Upper lobe of left lung (tissue), 6 donors: ENCODE results near the gene LYPD3. TPM values are rescaled to one million over a fixed set of nuclear protein-coding genes. Genes with fewer than 3 reads are reported as not detected.
A peak's percentile ranks its signal among the peaks of the same experiment; 100 is the strongest.

Source experiments
- ATAC-seq, 2 donors: fragments of 200-7000 bp; cut with Tn5 transposase; one replicate each; pipeline ENCODE4 v1.9.1; 2022; ENCODE audit warnings: mild to moderate bottlenecking in 2 of 2, moderate library complexity in 2 of 2; ENCODE audit not compliant: low FRiP score in 2 of 2
- DNase-seq, 2 donors: peaks; one replicate each; pipeline ENCODE4 v3.0.0-alpha.2; 2019 to 2020
- H3K27ac ChIP-seq, 4 donors: fragments of 200-600 bp; sonication (generic); one replicate each; pipeline ENCODE4 v1.5.1; 2016 to 2019
- H3K27me3 ChIP-seq, 4 donors: fragments of 200-600 bp; sonication (generic); one replicate each; pipeline ENCODE4 v1.5.1; 2017 to 2019
- H3K36me3 ChIP-seq, 4 donors: fragments of 200-600 bp; sonication (generic); one replicate each; pipeline ENCODE4 v1.5.1; 2016 to 2019
- H3K4me1 ChIP-seq, 4 donors: fragments of 200-600 bp; sonication (generic); one replicate each; pipeline ENCODE4 v1.5.1; 2018 to 2019
- H3K4me3 ChIP-seq, 4 donors: fragments of 200-600 bp; sonication (generic); one replicate each; pipeline ENCODE4 v1.5.1; 2017 to 2019; ENCODE audit warnings: mild to moderate bottlenecking in 2 of 4, moderate library complexity in 1 of 4
- H3K9me3 ChIP-seq, 4 donors: fragments of 200-600 bp; sonication (generic); one replicate each; pipeline ENCODE4 v1.5.1; 2018 to 2019
- CTCF ChIP-seq, 6 experiments: fragments of 450-650 bp in 4 of 6; fragments of 200-600 bp in 2 of 6; sonication (generic) in 2 of 6; IDR thresholded peaks; one replicate each; pipeline ENCODE4 v1.5.1; 2016 to 2019; ENCODE audit warnings: antibody characterized with exemption in 6 of 6
- EP300 ChIP-seq, 4 donors: sonication (generic); formaldehyde crosslinking; IDR thresholded peaks; one replicate each; pipeline ENCODE4 v1.5.1; 2017; ENCODE audit warnings: antibody characterized with exemption in 4 of 4, control low read depth in 2 of 4
- POLR2A ChIP-seq, 4 donors: fragments of 450-650 bp; IDR thresholded peaks; one replicate each; pipeline ENCODE4 v1.5.1; 2016 to 2017; ENCODE audit warnings: antibody characterized with exemption in 4 of 4, mild to moderate bottlenecking in 2 of 4
- POLR2AphosphoS5 ChIP-seq, 2 donors: sonication (generic); formaldehyde crosslinking; IDR thresholded peaks; one replicate each; pipeline ENCODE4 v1.5.1; 2017; ENCODE audit warnings: antibody characterized with exemption in 2 of 2
- WGBS, 2 donors: methylation state at CpG; one replicate each; pipeline ENCODE4 v1.1.5; 2017 to 2018; 5-methylcytosine and 5-hydroxymethylcytosine counted together
- total RNA-seq, 6 donors: library from RNA; depleted of rRNA in 4 of 6; stranded (reverse); fragments of >200 nt in 4 of 6; gene quantifications; one replicate each; pipeline versions ENCODE4 v1.1.0 to v1.2.1, GENCODE V29; 2016 to 2021
- donor health status: DM: no; HTN: no; CAD: no; lungs with moderate emphysema.
- donor health status: DM: no; HTN: yes; CAD: no; lungs with severe emphysema.

Gene LYPD3
- total RNA-seq, 6 donors from 2014 or later, result 0.29 to 13.6 (median 0.39) TPM; not detected in 1

- 90 to 93% methylated on average over 7 of the region's 7 CpGs for WGBS, 2 donors
- TF ChIP-seq CTCF (IDR thresholded peaks at IDR 0.05) (no peak), EP300 (IDR thresholded peaks at IDR 0.05) (no peak), POLR2A (IDR thresholded peaks at IDR 0.05) (no peak), POLR2AphosphoS5 (IDR thresholded peaks at IDR 0.05) (no peak)
- Histone ChIP-seq H3K4me3 (no peak overlapping the region), H3K27me3 (no peaks in the 10 kb centered on the region), H3K9me3 (no peaks in the 10 kb centered on the region), H3K27ac (no peak overlapping the region), H3K36me3 (peaks cover 0 to 13% (median 5%) of the 10 kb centered on the region in 4 donors), H3K4me1 (no peaks in the 10 kb centered on the region)
- DNase-seq (no peak), ATAC-seq (no peak)
Observed at GRCh38 chr19:43489979-43490599, 24.7 kb upstream of the LYPD3 start.

GRCh38 chr19:43489310-43489709 is 23.9 kb upstream of the LYPD3 start:
- Histone ChIP-seq H3K9me3 (no peaks in the 10 kb centered on the region), H3K27ac (no peak overlapping the region), H3K4me3 (no peak overlapping the region), H3K27me3 (no peaks in the 10 kb centered on the region), H3K36me3 (peaks cover 0 to 8% (median 2%) of the 10 kb centered on the region in 4 donors), H3K4me1 (no peaks in the 10 kb centered on the region)
- WGBS, 2 donors, result 59 to 67% methylated on average over 5 of the region's 5 CpGs
- ATAC-seq (no peak), DNase-seq (no peak)
- no peak for TF ChIP-seq CTCF (IDR thresholded peaks at IDR 0.05)
- TF ChIP-seq EP300 (IDR thresholded peaks at IDR 0.05), result no peak
- TF ChIP-seq POLR2A (IDR thresholded peaks at IDR 0.05), result no peak
- no peak for TF ChIP-seq POLR2AphosphoS5 (IDR thresholded peaks at IDR 0.05)

- H3K36me3 ChIP-seq, result peaks cover 0 to 4% (median 0%) of the 10 kb centered on the region in 4 donors
- DNase-seq (no peak), ATAC-seq (no peak)
- H3K27me3 ChIP-seq, result no peaks in the 10 kb centered on the region
- H3K9me3 ChIP-seq, result no peaks in the 10 kb centered on the region
- 93% methylated on average over 8 of the region's 8 CpGs for WGBS, 2 donors
- no peak overlapping the region for H3K4me3 ChIP-seq
- TF ChIP-seq POLR2A (IDR thresholded peaks at IDR 0.05) (no peak), POLR2AphosphoS5 (IDR thresholded peaks at IDR 0.05) (no peak), EP300 (IDR thresholded peaks at IDR 0.05) (no peak)
- H3K27ac ChIP-seq, result no peak overlapping the region
- H3K4me1 ChIP-seq, result no peaks in the 10 kb centered on the region
Observed at GRCh38 chr19:43488179-43488578, 22.8 kb upstream of the LYPD3 start.

GRCh38 chr19:43486412-43486811 is 21.0 kb upstream of the LYPD3 start:
- Histone ChIP-seq H3K36me3 (peaks cover 0 to 4% (median 0%) of the 10 kb centered on the region in 4 donors), H3K27ac (no peak overlapping the region), H3K4me1 (no peaks in the 10 kb centered on the region), H3K4me3 (no peak overlapping the region), H3K9me3 (no peaks in the 10 kb centered on the region), H3K27me3 (no peaks in the 10 kb centered on the region)
- ATAC-seq (peak in 1 of 2 donors; percentile 35), DNase-seq (no peak)
- TF ChIP-seq POLR2AphosphoS5 (IDR thresholded peaks at IDR 0.05) (no peak), CTCF (IDR thresholded peaks at IDR 0.05) (no peak)
- whole genome bisulfite sequencing, 2 donors, result 92 to 98% methylated on average over 6 to 7 of the region's 7 CpGs

GRCh38 chr19:43485951-43486350 is 20.5 kb upstream of the LYPD3 start:
- 74 to 82% methylated on average over 6 of the region's 6 CpGs for WGBS, 2 donors
- no peak for ATAC-seq

More at GRCh38 chr19:43485951-43486350, 20.5 kb upstream of the LYPD3 start:
- no peak for TF ChIP-seq EP300 (IDR thresholded peaks at IDR 0.05)
- TF ChIP-seq CTCF (IDR thresholded peaks at IDR 0.05), result no peak
- no peak for TF ChIP-seq POLR2AphosphoS5 (IDR thresholded peaks at IDR 0.05)
- no peak for TF ChIP-seq POLR2A (IDR thresholded peaks at IDR 0.05)
- Histone ChIP-seq H3K27ac (no peak overlapping the region), H3K27me3 (no peaks in the 10 kb centered on the region), H3K36me3 (peaks cover 0 to 4% (median 0%) of the 10 kb centered on the region in 4 donors), H3K4me3 (no peak overlapping the region), H3K9me3 (no peaks in the 10 kb centered on the region), H3K4me1 (no peaks in the 10 kb centered on the region)
- no peak for DNase-seq
